ENCODE data around the gene E4F1. TPM values are rescaled to one million over a fixed set of nuclear protein-coding genes. Genes with fewer than 3 reads are reported as not detected.
A peak's percentile ranks its signal among the peaks of the same experiment; 100 is the strongest.

Gene E4F1, protein sequence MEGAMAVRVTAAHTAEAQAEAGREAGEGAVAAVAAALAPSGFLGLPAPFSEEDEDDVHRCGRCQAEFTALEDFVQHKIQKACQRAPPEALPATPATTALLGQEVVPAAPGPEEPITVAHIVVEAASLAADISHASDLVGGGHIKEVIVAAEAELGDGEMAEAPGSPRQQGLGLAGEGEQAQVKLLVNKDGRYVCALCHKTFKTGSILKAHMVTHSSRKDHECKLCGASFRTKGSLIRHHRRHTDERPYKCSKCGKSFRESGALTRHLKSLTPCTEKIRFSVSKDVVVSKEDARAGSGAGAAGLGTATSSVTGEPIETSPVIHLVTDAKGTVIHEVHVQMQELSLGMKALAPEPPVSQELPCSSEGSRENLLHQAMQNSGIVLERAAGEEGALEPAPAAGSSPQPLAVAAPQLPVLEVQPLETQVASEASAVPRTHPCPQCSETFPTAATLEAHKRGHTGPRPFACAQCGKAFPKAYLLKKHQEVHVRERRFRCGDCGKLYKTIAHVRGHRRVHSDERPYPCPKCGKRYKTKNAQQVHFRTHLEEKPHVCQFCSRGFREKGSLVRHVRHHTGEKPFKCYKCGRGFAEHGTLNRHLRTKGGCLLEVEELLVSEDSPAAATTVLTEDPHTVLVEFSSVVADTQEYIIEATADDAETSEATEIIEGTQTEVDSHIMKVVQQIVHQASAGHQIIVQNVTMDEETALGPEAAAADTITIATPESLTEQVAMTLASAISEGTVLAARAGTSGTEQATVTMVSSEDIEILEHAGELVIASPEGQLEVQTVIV
- total RNA-seq: 28.6 and 36.9 TPM in 2 replicates

DNA sequence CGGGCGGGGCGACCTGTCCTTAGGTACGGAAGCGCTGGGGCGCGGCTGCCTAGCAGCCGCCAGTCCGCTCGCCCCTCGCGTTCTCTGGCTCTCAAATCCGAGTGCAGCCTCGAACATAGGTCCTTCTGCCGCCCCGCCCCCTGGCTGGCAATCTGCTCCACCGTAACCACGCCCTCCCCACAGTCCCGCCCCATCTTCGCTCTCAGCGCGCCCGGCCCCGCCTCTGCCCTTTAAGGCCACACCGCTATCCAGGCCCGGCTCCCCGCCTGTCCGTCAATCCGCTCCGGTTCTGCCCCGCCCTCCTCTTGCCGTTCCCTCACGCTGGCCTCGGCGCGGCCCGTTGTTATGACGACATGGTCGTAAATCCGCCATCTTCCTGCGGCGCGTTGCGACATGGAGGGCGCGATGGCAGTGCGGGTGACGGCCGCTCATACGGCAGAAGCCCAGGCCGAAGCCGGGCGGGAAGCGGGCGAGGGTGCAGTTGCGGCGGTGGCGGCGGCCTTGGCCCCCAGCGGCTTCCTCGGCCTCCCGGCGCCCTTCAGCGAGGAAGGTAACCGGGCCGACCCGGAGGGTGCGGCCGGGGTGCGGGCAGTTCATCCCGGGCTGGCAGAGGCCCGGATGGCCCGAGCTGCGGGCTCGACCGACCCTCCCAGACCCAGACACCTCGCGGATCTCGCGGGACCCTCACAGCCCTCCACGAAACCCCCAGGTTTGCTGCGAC is at the start of gene E4F1:
E4F1 (plus strand) TSS at position 371 of the 721 bp plus-strand sequence; CDS start at position 394, 23 bp downstream.
- Histone ChIP-seq H3K27me3 (ENCODE audit: control insufficient read depth, insufficient read depth, low read length) (no peaks in the 10 kb centered on the region), H3K4me3 (ENCODE audit: low read depth, low read length) (peak within 1 kb of the TSS; percentile 95), H3K36me3 (ENCODE audit: control insufficient read depth, insufficient read depth, low read length) (no peaks in the 10 kb centered on the region)
- DNase-seq (ENCODE audit: low read depth): peak; percentile 97
- no peak for TF ChIP-seq CTCF (IDR thresholded peaks at IDR 0.05; ENCODE audit: insufficient read depth, low read length, poor library complexity, severe bottlenecking)

DNA sequence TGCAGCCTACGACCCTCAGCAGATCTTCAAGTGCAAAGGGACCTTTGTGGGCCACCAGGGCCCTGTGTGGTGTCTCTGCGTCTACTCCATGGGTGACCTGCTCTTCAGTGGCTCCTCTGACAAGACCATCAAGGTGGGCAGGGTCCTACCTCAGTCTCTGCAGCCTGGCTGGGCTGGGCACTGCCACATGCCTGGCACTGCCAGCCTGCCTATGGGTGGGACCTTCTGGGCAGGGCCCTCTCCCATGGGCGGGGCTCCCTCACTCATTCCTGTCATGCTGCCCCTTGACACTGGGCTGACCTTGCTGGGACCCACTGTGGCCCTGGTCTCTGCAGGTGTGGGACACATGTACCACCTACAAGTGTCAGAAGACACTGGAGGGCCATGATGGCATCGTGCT is 49.5 kb upstream of the E4F1 start:
- H3K27me3 ChIP-seq (ENCODE audit: control insufficient read depth, insufficient read depth, low read length): no peaks in the 10 kb centered on the region
- TF ChIP-seq CTCF (IDR thresholded peaks at IDR 0.05; ENCODE audit: insufficient read depth, low read length, poor library complexity, severe bottlenecking): no peak
- peaks cover 4% of the 10 kb centered on the region for H3K36me3 ChIP-seq (ENCODE audit: control insufficient read depth, insufficient read depth, low read length)
- H3K4me3 ChIP-seq (ENCODE audit: low read depth, low read length): no peak overlapping the region
- no peak for DNase-seq (ENCODE audit: low read depth)

DNA sequence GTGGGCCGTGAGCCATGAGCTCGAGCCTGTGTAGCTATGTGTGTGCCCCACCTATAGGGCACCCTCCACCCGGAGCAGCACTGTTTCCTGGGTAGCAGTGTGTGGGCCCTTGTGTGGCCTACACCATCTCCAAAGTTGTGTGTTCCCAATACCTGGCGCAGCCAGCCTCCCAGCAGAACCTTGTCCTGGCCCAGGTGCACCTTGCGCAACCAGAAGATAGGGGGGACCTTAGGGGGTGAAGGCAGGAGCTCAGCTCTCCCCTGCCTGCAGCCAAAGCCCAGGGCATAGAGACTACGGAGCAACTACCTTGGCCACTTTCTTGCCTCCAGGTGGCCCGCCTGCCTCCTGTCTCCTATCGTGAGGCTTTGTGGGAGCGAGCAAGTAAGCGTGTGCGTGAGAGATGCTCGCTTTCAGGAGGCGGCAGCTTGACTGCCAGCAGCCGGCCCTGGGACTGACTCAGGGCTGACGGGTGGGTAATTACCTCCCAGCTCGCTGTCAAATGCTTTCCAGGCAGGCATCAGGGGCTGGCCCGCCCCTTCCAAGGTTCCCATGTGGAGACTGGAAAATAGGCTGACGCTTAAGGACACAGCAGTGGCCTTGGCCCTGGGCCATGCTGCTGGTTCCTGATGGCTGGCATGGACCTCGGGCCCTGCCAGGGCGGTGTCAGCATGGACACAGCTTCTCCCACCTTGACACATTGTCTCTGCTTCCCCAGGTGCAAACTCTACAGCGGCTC is 48.8 kb upstream of the E4F1 start:
- no peak overlapping the region for H3K4me3 ChIP-seq (ENCODE audit: low read depth, low read length)
- no peak for TF ChIP-seq CTCF (IDR thresholded peaks at IDR 0.05; ENCODE audit: insufficient read depth, low read length, poor library complexity, severe bottlenecking)
- H3K27me3 ChIP-seq (ENCODE audit: control insufficient read depth, insufficient read depth, low read length): peaks cover 3% of the 10 kb centered on the region
- no peak for DNase-seq (ENCODE audit: low read depth)
- peaks cover 4% of the 10 kb centered on the region for H3K36me3 ChIP-seq (ENCODE audit: control insufficient read depth, insufficient read depth, low read length)

- Histone ChIP-seq H3K27me3 (ENCODE audit: control insufficient read depth, insufficient read depth, low read length) (peaks cover 3% of the 10 kb centered on the region), H3K36me3 (ENCODE audit: control insufficient read depth, insufficient read depth, low read length) (peaks cover 4% of the 10 kb centered on the region), H3K4me3 (ENCODE audit: low read depth, low read length) (no peak overlapping the region)
- no peak for DNase-seq (ENCODE audit: low read depth)
- no peak for TF ChIP-seq CTCF (IDR thresholded peaks at IDR 0.05; ENCODE audit: insufficient read depth, low read length, poor library complexity, severe bottlenecking)
These were observed 47.9 kb upstream of the E4F1 start for GRCh38 chr16:2175454-2175853.

DNA sequence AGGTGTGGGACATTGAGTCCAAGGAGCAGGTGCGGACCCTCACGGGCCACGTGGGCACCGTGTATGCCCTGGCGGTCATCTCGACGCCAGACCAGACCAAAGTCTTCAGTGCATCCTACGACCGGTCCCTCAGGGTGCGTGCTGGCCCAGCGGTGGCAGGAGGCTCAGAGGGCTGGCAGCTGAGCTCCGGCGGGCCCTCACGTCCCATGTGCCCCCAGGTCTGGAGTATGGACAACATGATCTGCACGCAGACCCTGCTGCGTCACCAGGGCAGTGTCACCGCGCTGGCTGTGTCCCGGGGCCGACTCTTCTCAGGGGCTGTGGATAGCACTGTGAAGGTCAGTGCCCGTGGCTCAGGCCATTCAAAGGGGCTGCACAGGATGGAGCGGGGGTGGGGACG is 47.3 kb upstream of the E4F1 start:
- no peak for DNase-seq (ENCODE audit: low read depth)
- no peak for TF ChIP-seq CTCF (IDR thresholded peaks at IDR 0.05; ENCODE audit: insufficient read depth, low read length, poor library complexity, severe bottlenecking)
- H3K4me3 ChIP-seq (ENCODE audit: low read depth, low read length): no peak overlapping the region
- H3K36me3 ChIP-seq (ENCODE audit: control insufficient read depth, insufficient read depth, low read length): peaks cover 4% of the 10 kb centered on the region
- peaks cover 3% of the 10 kb centered on the region for H3K27me3 ChIP-seq (ENCODE audit: control insufficient read depth, insufficient read depth, low read length)
